Kidney tubule cell (primary cell): ENCODE measurements around the gene FMNL3.
"Not testable (repeated sequence)": the region's sequence is repeated elsewhere in the genome, so short reads cannot be mapped to it uniquely, and the experiment has no call there.

Source experiments
- DNase-seq: peaks from one replicate; pipeline ENCODE4 v3.0.0-alpha.2; 2018; ENCODE audit warnings: low spot score

Gene FMNL3

GRCh38 chr12:49707128-49707811 is at the start of gene FMNL3:
FMNL3 (minus strand) TSS chr12:49707405; CDS start chr12:49707180, 225 bp downstream.
- DNase-seq: peak; percentile 96

GRCh38 chr12:49750996-49751393 is 43.8 kb upstream of the FMNL3 start:
- DNase-seq: no peak

GRCh38 chr12:49750027-49750995 is 43.1 kb upstream of the FMNL3 start:
- peak; percentile 64 for DNase-seq

GRCh38 chr12:49748800-49749199 is 41.6 kb upstream of the FMNL3 start:
- DNase-seq: no peak

- DNase-seq: no peak
These were observed 41.1 kb upstream of the FMNL3 start for GRCh38 chr12:49748306-49748705.

GRCh38 chr12:49744363-49744885 is 37.2 kb upstream of the FMNL3 start:
- DNase-seq: no peak

GRCh38 chr12:49741882-49742620 is 34.8 kb upstream of the FMNL3 start:
- DNase-seq: peak; percentile 92

GRCh38 chr12:49740930-49741881 is 34.0 kb upstream of the FMNL3 start, which contains the start of gene TMBIM6:
TMBIM6 (plus strand) TSS chr12:49741557; CDS start chr12:49752494, 10,937 bp downstream.
- DNase-seq: peak; percentile 100

- not testable (repeated sequence) for DNase-seq
These were observed 33.1 kb upstream of the FMNL3 start for GRCh38 chr12:49740277-49740676.

GRCh38 chr12:49738721-49739120 is 31.5 kb upstream of the FMNL3 start:
- not testable (repeated sequence) for DNase-seq

GRCh38 chr12:49734900-49735299 is 27.7 kb upstream of the FMNL3 start:
- DNase-seq: not testable (repeated sequence)

GRCh38 chr12:49733219-49734017 is 26.2 kb upstream of the FMNL3 start:
- no peak for DNase-seq

- peak; percentile 30 for DNase-seq
These were observed 23.4 kb upstream of the FMNL3 start for GRCh38 chr12:49730568-49731101.

- no peak for DNase-seq
These were observed 22.8 kb upstream of the FMNL3 start for GRCh38 chr12:49730050-49730449.

GRCh38 chr12:49728446-49728845 is 21.2 kb upstream of the FMNL3 start:
- no peak for DNase-seq

- not testable (repeated sequence) for DNase-seq
These were observed 14.2 kb upstream of the FMNL3 start for GRCh38 chr12:49721355-49721754.

GRCh38 chr12:49720214-49720613 is 13.0 kb upstream of the FMNL3 start:
- DNase-seq: no peak

GRCh38 chr12:49717800-49718199 is 10.6 kb upstream of the FMNL3 start:
- DNase-seq: not testable (repeated sequence)

GRCh38 chr12:49716553-49716952 is 9.3 kb upstream of the FMNL3 start:
- DNase-seq: no peak

GRCh38 chr12:49713952-49714351 is 6.7 kb upstream of the FMNL3 start:
- DNase-seq: not testable (repeated sequence)
